NCI-H128 (cell line): ENCODE measurements around the gene ADAMTS17.

Experiments
- DNase-seq: peaks from one replicate; lab custom pipeline; 2025; ENCODE audit not compliant: unreplicated experiment; lab: John Stamatoyannopoulos, UW

Gene ADAMTS17

GRCh38 chr15:100311154-100311625, 30.6 kb downstream of the ADAMTS17 start:
- no peak for DNase-seq

GRCh38 chr15:100310513-100311153, 31.1 kb downstream of the ADAMTS17 start:
- DNase-seq, result no peak

- DNase-seq, result no peak
Measured at GRCh38 chr15:100310041-100310405, 31.8 kb downstream of the ADAMTS17 start.

GRCh38 chr15:100309109-100310040, 32.4 kb downstream of the ADAMTS17 start:
- DNase-seq, result no peak

GRCh38 chr15:100308608-100309007, 33.2 kb downstream of the ADAMTS17 start:
- no peak for DNase-seq

GRCh38 chr15:100308213-100308600, 33.6 kb downstream of the ADAMTS17 start:
- DNase-seq, result no peak

- DNase-seq, result no peak
Measured at GRCh38 chr15:100307241-100308212, 34.2 kb downstream of the ADAMTS17 start.

GRCh38 chr15:100306098-100306497, 35.7 kb downstream of the ADAMTS17 start:
- DNase-seq, result no peak

GRCh38 chr15:100301910-100302431, 39.8 kb downstream of the ADAMTS17 start:
- DNase-seq, result no peak

GRCh38 chr15:100298257-100298656, 43.5 kb downstream of the ADAMTS17 start:
- no peak for DNase-seq

- DNase-seq, result no peak
Measured at GRCh38 chr15:100297812-100298211, 44.0 kb downstream of the ADAMTS17 start.

- no peak for DNase-seq
Measured at GRCh38 chr15:100295939-100296565, 45.7 kb downstream of the ADAMTS17 start.

- no peak for DNase-seq
Measured at GRCh38 chr15:100292010-100292409, 49.8 kb downstream of the ADAMTS17 start.

- DNase-seq, result no peak
Measured at GRCh38 chr15:100291106-100291505, 50.7 kb downstream of the ADAMTS17 start.

GRCh38 chr15:100285641-100286295, 56.0 kb downstream of the ADAMTS17 start:
- DNase-seq, result no peak

GRCh38 chr15:100284701-100285100, 57.1 kb downstream of the ADAMTS17 start:
- no peak for DNase-seq

GRCh38 chr15:100284191-100284590, 57.6 kb downstream of the ADAMTS17 start:
- no peak for DNase-seq

- no peak for DNase-seq
Measured at GRCh38 chr15:100281096-100281917, 60.5 kb downstream of the ADAMTS17 start.

- no peak for DNase-seq
Measured at GRCh38 chr15:100279849-100280248, 61.9 kb downstream of the ADAMTS17 start.
